Endothelial cell of umbilical vein (primary cell): Measurements from ENCODE around the gene CUBN. TPM values are rescaled to one million over a fixed set of nuclear protein-coding genes. Genes with fewer than 3 reads are reported as not detected.

Source experiments
- BruUV-seq: library from RNA; stranded (reverse); fragments of 400-500 nt; replicated peaks from 2 replicates; lab custom pipeline; 2021; lab: Mats Ljungman, UMichigan
- CTCF ChIA-PET: fragments of 300-600, 350-600 bp; sonication (Branson Sonifier 250); formaldehyde crosslinking; loops from one replicate; lab custom pipeline; 2021; ENCODE audit warnings: antibody characterized with exemption, inconsistent platforms; lab: Charles Lee
- POLR2A ChIA-PET: fragments of 300-600, 350-600 bp; sonication (Branson Sonifier 250); formaldehyde crosslinking; loops from one replicate; lab custom pipeline; 2021; ENCODE audit warnings: antibody characterized with exemption, inconsistent platforms; lab: Charles Lee
- DNase-seq: peaks from one replicate; pipeline ENCODE4 v3.0.0-alpha.2; 2011; ENCODE audit warnings: low read depth, low spot score
- FAIRE-seq: peaks from 2 replicates; lab custom pipeline; 2011; peaks lifted over from hg19 to GRCh38; lab: Jason Lieb, UNC
- H2AFZ ChIP-seq: 2 replicates; pipeline ENCODE4 v1.6.0; 2012; ENCODE audit warnings: low read depth, low read length, control low read depth, inconsistent platforms
- H3K27ac ChIP-seq: 2 replicates; pipeline ENCODE4 v1.5.1; 2011; ENCODE audit warnings: low read depth, mild to moderate bottlenecking, control low read depth, low read length, moderate library complexity; ENCODE audit not compliant: insufficient read depth
- H3K27me3 ChIP-seq, 2 experiments: 2 replicates each; pipeline versions ENCODE4 v1.6.0 to v1.6.1; 2011; ENCODE audit warnings: low read length in 2 of 2, mixed read lengths in 1 of 2; ENCODE audit not compliant: control insufficient read depth in 2 of 2, insufficient read depth in 2 of 2
- H3K36me3 ChIP-seq, 2 experiments: 2 replicates in 1 of 2; 3 replicates in 1 of 2; pipeline ENCODE4 v1.5.1; 2011; ENCODE audit warnings: low read length in 2 of 2, mild to moderate bottlenecking in 1 of 2, moderate library complexity in 1 of 2; ENCODE audit not compliant: control insufficient read depth in 2 of 2, insufficient read depth in 2 of 2; ENCODE audit errors: extremely low read depth in 1 of 2
- H3K4me1 ChIP-seq: 3 replicates; pipeline ENCODE4 v1.5.1; 2011; ENCODE audit warnings: mild to moderate bottlenecking, low read length; ENCODE audit not compliant: control insufficient read depth, insufficient read depth; ENCODE audit errors: extremely low read depth
- H3K4me2 ChIP-seq: 2 replicates; pipeline ENCODE4 v1.6.1; 2011; ENCODE audit warnings: low read length, control low read depth, mixed read lengths; ENCODE audit not compliant: insufficient read depth
- H3K4me3 ChIP-seq, 3 experiments: fragments of 200-600 bp in 1 of 3; sonication (generic), shearing (Covaris generic) in 1 of 3; replicated peaks in 1 of 3; 2 replicates each; pipeline ENCODE4 v1.5.1; 2011 to 2016; ENCODE audit warnings: control low read depth in 3 of 3, low read length in 3 of 3, mild to moderate bottlenecking in 2 of 3, inconsistent platforms in 1 of 3, low read depth in 1 of 3, moderate library complexity in 1 of 3; ENCODE audit not compliant: insufficient read depth in 1 of 3
- H3K79me2 ChIP-seq: 2 replicates; pipeline ENCODE4 v1.6.0; 2012; ENCODE audit warnings: low read length, inconsistent platforms; ENCODE audit not compliant: control insufficient read depth, insufficient read depth
- H3K9ac ChIP-seq: replicated peaks from 2 replicates; pipeline ENCODE3; 2011; ENCODE audit warnings: low read length, control low read depth; ENCODE audit not compliant: insufficient read depth; ENCODE audit errors: extremely low read depth
- H3K9me1 ChIP-seq: replicated peaks from 3 replicates; pipeline ENCODE4 v1.6.0; 2011; ENCODE audit warnings: mild to moderate bottlenecking, low read length; ENCODE audit not compliant: control insufficient read depth, insufficient read depth; ENCODE audit errors: extremely low read depth
- H3K9me3 ChIP-seq: replicated peaks from 2 replicates; pipeline ENCODE4 v1.5.1; 2012; ENCODE audit warnings: low read length, inconsistent platforms; ENCODE audit not compliant: control insufficient read depth, insufficient read depth
- H4K20me1 ChIP-seq: replicated peaks from 2 replicates; pipeline ENCODE3; 2011; ENCODE audit warnings: mild to moderate bottlenecking, low read length; ENCODE audit not compliant: control insufficient read depth, insufficient read depth; ENCODE audit errors: extremely low read depth
- EZH2 ChIP-seq: IDR thresholded peaks from 2 replicates; pipeline ENCODE4 v1.6.1; 2012; ENCODE audit warnings: borderline replicate concordance, low read depth, mild to moderate bottlenecking, moderate library complexity, low read length, inconsistent platforms; ENCODE audit not compliant: severe bottlenecking
- FOS ChIP-seq: IDR thresholded peaks from 2 replicates; pipeline ENCODE4 v1.6.1; 2011; ENCODE audit warnings: mild to moderate bottlenecking, low read length, moderate library complexity, borderline replicate concordance; ENCODE audit not compliant: insufficient read depth
- GATA2 ChIP-seq: IDR thresholded peaks from 2 replicates; pipeline ENCODE4 v1.7.0; 2011; ENCODE audit warnings: low read depth, mild to moderate bottlenecking, moderate library complexity, mixed read lengths, low read length; ENCODE audit not compliant: insufficient read length, insufficient read depth
- JUN ChIP-seq: IDR thresholded peaks from 2 replicates; pipeline ENCODE4 v1.6.1; 2011; ENCODE audit warnings: borderline replicate concordance, low read depth; ENCODE audit not compliant: insufficient read length, insufficient read depth
- MYC ChIP-seq: IDR thresholded peaks from one replicate; pipeline ENCODE4 v1.6.1; 2011; ENCODE audit warnings: mild to moderate bottlenecking, low read depth, low read length
- POLR2A ChIP-seq: IDR thresholded peaks from 2 replicates; pipeline ENCODE4 v1.6.1; 2012; ENCODE audit warnings: low read depth, mild to moderate bottlenecking, control low read depth, low read length
- POLR2AphosphoS5 ChIP-seq: IDR thresholded peaks from 2 replicates; pipeline ENCODE4 v1.6.1; 2012; ENCODE audit warnings: low read depth, mild to moderate bottlenecking, control low read depth, low read length, moderate library complexity; ENCODE audit not compliant: insufficient read depth
- dilution Hi-C: fragments of 300-500 bp; cut with MboI; formaldehyde crosslinking; loops from one replicate; pipeline ENCODE4 v1.15.0; 2019; ENCODE audit warnings: low sequenced_read_pairs; ENCODE audit not compliant: extremely low pct_ligation_motif_present
- intact Hi-C: fragments of 100-400 bp; cut with micrococcal nuclease; formaldehyde crosslinking; loops from one replicate; pipeline ENCODE4 v1.10.0; 2022
- polyA plus RNA-seq, 4 experiments: library from polyadenylated mRNA; depleted of rRNA in 3 of 4; stranded (reverse) in 3 of 4; unstranded in 1 of 4; fragments of >200 nt; gene quantifications; 2 replicates each; pipeline versions ENCODE4 v1.2.1 to v1.2.3, GENCODE V29; 2011 to 2012; ENCODE audit warnings: missing spikeins in 1 of 4
- total RNA-seq: library from RNA; stranded (reverse); gene quantifications from 2 replicates; pipeline ENCODE4 v1.2.3, GENCODE V29; 2021
- TF ChIP-seq, protein P1 (sequence below): IDR thresholded peaks from 2 replicates; pipeline ENCODE4 v1.6.1; 2011; ENCODE audit not compliant: insufficient read depth, insufficient read length
- TF ChIP-seq, protein P2 (sequence below), 2 donors: IDR thresholded peaks; 1 replicate in 1 of 2; 2 replicates in 1 of 2; pipeline ENCODE4 v1.5.1; 2011; ENCODE audit warnings: low read length in 2 of 2, mild to moderate bottlenecking in 2 of 2, moderate library complexity in 2 of 2, control low read depth in 1 of 2, inconsistent platforms in 1 of 2, low read depth in 1 of 2; ENCODE audit not compliant: insufficient read depth in 1 of 2; ENCODE audit errors: extremely low read depth in 1 of 2

CUBN gene
- total and polyA plus RNA-seq, 2 donors (not counting 3 experiments of a cell fraction or from before 2014, with no cell fraction given), result 2.7 to 4.6 TPM

DNA sequence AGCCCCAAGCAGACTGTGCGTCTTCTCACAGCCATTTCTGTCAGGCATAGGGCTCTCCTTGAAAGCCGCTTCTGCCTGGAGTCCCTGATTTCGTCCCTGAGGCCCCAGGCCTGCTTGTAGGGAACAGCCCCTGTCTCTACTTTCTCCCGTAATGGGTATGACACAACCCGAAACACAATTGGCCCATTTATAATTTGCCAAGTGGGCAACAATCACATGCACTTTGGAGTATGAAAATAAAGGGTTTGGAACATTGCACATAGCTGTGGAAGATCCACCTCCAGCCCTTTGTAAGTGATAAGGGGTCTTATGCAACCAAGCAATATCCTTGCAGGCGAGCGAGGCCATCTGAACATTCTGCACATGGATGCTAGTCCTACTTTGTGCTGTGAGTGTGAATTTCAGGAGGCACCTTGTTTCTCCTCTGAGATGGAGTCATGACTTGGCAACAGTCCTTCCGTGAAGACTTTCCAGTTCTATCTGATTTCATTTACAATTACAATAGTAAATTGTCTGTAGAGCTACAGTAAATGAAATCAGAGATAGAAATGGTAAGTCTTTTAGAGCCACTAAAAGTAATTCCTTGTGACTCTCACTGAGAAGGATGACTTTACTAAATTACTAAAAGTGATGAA, 141.5 kb downstream of the CUBN start:
- no peaks in the 10 kb centered on the region for H3K9me1 ChIP-seq
- ChIA-PET POLR2A (interaction anchor here (2.1 kb wide), 1 partner anchor 20 kb away, joined by 8 read pairs; no protein-coding TSS in a partner anchor), CTCF (interaction anchor here (1.6 to 1.7 kb wide), 3 partner anchors 8 to 135 kb away, joined by 6 to 11 read pairs (median 7); no protein-coding TSS in a partner anchor)
- H3K4me1 ChIP-seq, result peaks cover 36% of the 10 kb centered on the region
- H3K27me3 ChIP-seq, result no peaks in the 10 kb centered on the region
- dilution Hi-C loops, result no loop called here
- no peaks in the 10 kb centered on the region for H4K20me1 ChIP-seq
- no peak overlapping the region for H3K9ac ChIP-seq
- no peaks in the 10 kb centered on the region for H3K9me3 ChIP-seq
- no peak for TF ChIP-seq GATA2
- TF ChIP-seq, protein P1, sequence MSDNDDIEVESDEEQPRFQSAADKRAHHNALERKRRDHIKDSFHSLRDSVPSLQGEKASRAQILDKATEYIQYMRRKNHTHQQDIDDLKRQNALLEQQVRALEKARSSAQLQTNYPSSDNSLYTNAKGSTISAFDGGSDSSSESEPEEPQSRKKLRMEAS, result no peak
- no peak for TF ChIP-seq FOS
- no peak for TF ChIP-seq POLR2A
- TF ChIP-seq EZH2, result no peak
- no peak for TF ChIP-seq JUN
- TF ChIP-seq, protein P2, sequence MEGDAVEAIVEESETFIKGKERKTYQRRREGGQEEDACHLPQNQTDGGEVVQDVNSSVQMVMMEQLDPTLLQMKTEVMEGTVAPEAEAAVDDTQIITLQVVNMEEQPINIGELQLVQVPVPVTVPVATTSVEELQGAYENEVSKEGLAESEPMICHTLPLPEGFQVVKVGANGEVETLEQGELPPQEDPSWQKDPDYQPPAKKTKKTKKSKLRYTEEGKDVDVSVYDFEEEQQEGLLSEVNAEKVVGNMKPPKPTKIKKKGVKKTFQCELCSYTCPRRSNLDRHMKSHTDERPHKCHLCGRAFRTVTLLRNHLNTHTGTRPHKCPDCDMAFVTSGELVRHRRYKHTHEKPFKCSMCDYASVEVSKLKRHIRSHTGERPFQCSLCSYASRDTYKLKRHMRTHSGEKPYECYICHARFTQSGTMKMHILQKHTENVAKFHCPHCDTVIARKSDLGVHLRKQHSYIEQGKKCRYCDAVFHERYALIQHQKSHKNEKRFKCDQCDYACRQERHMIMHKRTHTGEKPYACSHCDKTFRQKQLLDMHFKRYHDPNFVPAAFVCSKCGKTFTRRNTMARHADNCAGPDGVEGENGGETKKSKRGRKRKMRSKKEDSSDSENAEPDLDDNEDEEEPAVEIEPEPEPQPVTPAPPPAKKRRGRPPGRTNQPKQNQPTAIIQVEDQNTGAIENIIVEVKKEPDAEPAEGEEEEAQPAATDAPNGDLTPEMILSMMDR (IDR thresholded peaks at IDR 0.05; ENCODE audit: extremely low read depth in 1 of 2, insufficient read depth in 1 of 2, low read depth in 1 of 2, low read length in 2 of 2), result no peak
- no peak for TF ChIP-seq MYC
- TF ChIP-seq POLR2AphosphoS5, result no peak
- no peak overlapping the region for H3K4me2 ChIP-seq
- FAIRE-seq (no peak), DNase-seq (no peak)
- BruUV-seq, result no TSS peak
- no peak overlapping the region for H3K4me3 ChIP-seq
- H2AFZ ChIP-seq, result no peak overlapping the region
- H3K79me2 ChIP-seq, result no peaks in the 10 kb centered on the region
- H3K27ac ChIP-seq, result peak overlapping the region; percentile 96
- intact Hi-C loops, result loop anchor here (1.0 kb wide), 2 partner anchors 20 to 132 kb away; no protein-coding TSS in a partner anchor
- H3K36me3 ChIP-seq, result no peaks in the 10 kb centered on the region
